Epithelial cell of prostate (primary cell): ENCODE measurements around the gene WDR36.

Experiments used
- DNase-seq: peaks from one replicate; pipeline ENCODE4 v3.0.0-alpha.2; 2011; ENCODE audit warnings: low read depth, low spot score
- H3K27ac ChIP-seq: fragments of 450-650 bp; 2 replicates; pipeline ENCODE4 v1.5.1; 2017; ENCODE audit warnings: mild to moderate bottlenecking

Gene WDR36

GRCh38 chr5:111099058-111099778, 7.1 kb downstream of the WDR36 start:
- no peak overlapping the region for H3K27ac ChIP-seq

GRCh38 chr5:111106320-111106948, 14.3 kb downstream of the WDR36 start:
- DNase-seq: no peak
- no peak overlapping the region for H3K27ac ChIP-seq

More at GRCh38 chr5:111099058-111099778, 7.1 kb downstream of the WDR36 start:
- DNase-seq: no peak

- DNase-seq: no peak
- H3K27ac ChIP-seq: no peak overlapping the region
These were observed 15.2 kb downstream of the WDR36 start for GRCh38 chr5:111107371-111107770.

GRCh38 chr5:111111956-111112355, 19.8 kb downstream of the WDR36 start:
- no peak for DNase-seq

GRCh38 chr5:111113678-111114077, 21.5 kb downstream of the WDR36 start:
- DNase-seq: no peak
- no peak overlapping the region for H3K27ac ChIP-seq

More at GRCh38 chr5:111111956-111112355, 19.8 kb downstream of the WDR36 start:
- no peak overlapping the region for H3K27ac ChIP-seq

GRCh38 chr5:111115229-111115628, 23.1 kb downstream of the WDR36 start:
- no peak for DNase-seq
- H3K27ac ChIP-seq: no peak overlapping the region

GRCh38 chr5:111116550-111116949, 24.4 kb downstream of the WDR36 start:
- H3K27ac ChIP-seq: no peak overlapping the region
- DNase-seq: no peak

- no peak overlapping the region for H3K27ac ChIP-seq
- DNase-seq: no peak
These were observed 25.0 kb downstream of the WDR36 start for GRCh38 chr5:111117136-111117535.

GRCh38 chr5:111119221-111119620, 27.1 kb downstream of the WDR36 start:
- no peak for DNase-seq
- H3K27ac ChIP-seq: no peak overlapping the region

GRCh38 chr5:111119856-111120255, 27.7 kb downstream of the WDR36 start:
- H3K27ac ChIP-seq: no peak overlapping the region
- no peak for DNase-seq

- H3K27ac ChIP-seq: peak overlapping the region; percentile 29
- DNase-seq: no peak
These were observed 28.8 kb downstream of the WDR36 start for GRCh38 chr5:111120911-111121310.

- DNase-seq: no peak
- peak overlapping the region; percentile 29 for H3K27ac ChIP-seq
These were observed 29.8 kb downstream of the WDR36 start for GRCh38 chr5:111121926-111122325.

GRCh38 chr5:111122398-111122797, 30.2 kb downstream of the WDR36 start:
- no peak for DNase-seq
- H3K27ac ChIP-seq: no peak overlapping the region

- no peak overlapping the region for H3K27ac ChIP-seq
- DNase-seq: no peak
These were observed 32.6 kb downstream of the WDR36 start for GRCh38 chr5:111124793-111125192.

- DNase-seq: no peak
- H3K27ac ChIP-seq: peak overlapping the region; percentile 70
These were observed 34.7 kb downstream of the WDR36 start for GRCh38 chr5:111126896-111127295.

GRCh38 chr5:111127453-111128195, 35.5 kb downstream of the WDR36 start:
- peak overlapping the region; percentile 70 for H3K27ac ChIP-seq
- DNase-seq: peak; percentile 31

GRCh38 chr5:111129938-111130337, 37.8 kb downstream of the WDR36 start:
- no peak for DNase-seq
- no peak overlapping the region for H3K27ac ChIP-seq

GRCh38 chr5:111131356-111131755, 39.2 kb downstream of the WDR36 start:
- no peak for DNase-seq
- H3K27ac ChIP-seq: no peak overlapping the region

- no peak for DNase-seq
- no peak overlapping the region for H3K27ac ChIP-seq
These were observed 39.9 kb downstream of the WDR36 start for GRCh38 chr5:111132076-111132475.

GRCh38 chr5:111132731-111133435, 40.7 kb downstream of the WDR36 start:
- DNase-seq: no peak
- H3K27ac ChIP-seq: no peak overlapping the region

- no peak for DNase-seq
These were observed 41.2 kb downstream of the WDR36 start for GRCh38 chr5:111133436-111133751.

More at GRCh38 chr5:111133436-111133751, 41.2 kb downstream of the WDR36 start:
- H3K27ac ChIP-seq: no peak overlapping the region
